Measurements from ENCODE around the gene ITGB3.
"Not testable (repeated sequence)": the region's sequence is repeated elsewhere in the genome, so short reads cannot be mapped to it uniquely, and the experiment has no call there.

Gene ITGB3

GRCh38 chr17:47223460-47223859 is 30.2 kb upstream of the ITGB3 start:
- no peak for DNase-seq

- not testable (repeated sequence) for DNase-seq
Observed at GRCh38 chr17:47224077-47224476, 29.6 kb upstream of the ITGB3 start.

- DNase-seq: no peak
Observed at GRCh38 chr17:47224966-47225365, 28.7 kb upstream of the ITGB3 start.

- DNase-seq: no peak
Observed at GRCh38 chr17:47225436-47225858, 28.2 kb upstream of the ITGB3 start.

- no peak for DNase-seq
Observed at GRCh38 chr17:47225911-47226688, 27.5 kb upstream of the ITGB3 start.

- no peak for DNase-seq
Observed at GRCh38 chr17:47227862-47228261, 25.8 kb upstream of the ITGB3 start.

- DNase-seq: peak; percentile 95
Observed at GRCh38 chr17:47229535-47230443, 23.8 kb upstream of the ITGB3 start.

- no peak for DNase-seq
Observed at GRCh38 chr17:47230864-47231263, 22.8 kb upstream of the ITGB3 start.

- DNase-seq: no peak
Observed at GRCh38 chr17:47231334-47231733, 22.3 kb upstream of the ITGB3 start.

GRCh38 chr17:47231866-47232265 is 21.8 kb upstream of the ITGB3 start:
- no peak for DNase-seq

- DNase-seq: no peak
Observed at GRCh38 chr17:47232465-47232864, 21.2 kb upstream of the ITGB3 start.

GRCh38 chr17:47235506-47235905 is 18.1 kb upstream of the ITGB3 start:
- DNase-seq: no peak

- DNase-seq: no peak
Observed at GRCh38 chr17:47235923-47236322, 17.7 kb upstream of the ITGB3 start.

GRCh38 chr17:47237841-47238240 is 15.8 kb upstream of the ITGB3 start:
- no peak for DNase-seq

GRCh38 chr17:47238321-47239010 is 15.2 kb upstream of the ITGB3 start:
- DNase-seq: no peak

- DNase-seq: no peak
Observed at GRCh38 chr17:47239619-47239966, 14.0 kb upstream of the ITGB3 start.

- peak; percentile 98 for DNase-seq
Observed at GRCh38 chr17:47239967-47240651, 13.5 kb upstream of the ITGB3 start.

GRCh38 chr17:47240806-47241205 is 12.8 kb upstream of the ITGB3 start:
- DNase-seq: no peak

- DNase-seq: no peak
Observed at GRCh38 chr17:47242648-47243047, 11.0 kb upstream of the ITGB3 start.

GRCh38 chr17:47243737-47244598 is 9.7 kb upstream of the ITGB3 start:
- no peak for DNase-seq

GRCh38 chr17:47244697-47245096 is 8.9 kb upstream of the ITGB3 start:
- DNase-seq: no peak

- DNase-seq: no peak
Observed at GRCh38 chr17:47246120-47246519, 7.5 kb upstream of the ITGB3 start.

All from hematopoietic multipotent progenitor cell treated with erythropoietin and hydrocortisone succinate and interleukin-3 and kit ligand, for 4 days (in vitro differentiated cells).